IMR-90 (cell line): Measurements from ENCODE around the gene MSH5. TPM values are rescaled to one million over a fixed set of nuclear protein-coding genes. Genes with fewer than 3 reads are reported as not detected.

Source experiments
- ATAC-seq: fragments of 200-7000 bp; cut with Tn5 transposase; 2 replicates; pipeline ENCODE4 v1.9.1; 2020; ENCODE audit warnings: low read depth, mild to moderate bottlenecking, moderate library complexity
- BruUV-seq: library from RNA; stranded (reverse); fragments of 400-500 nt; replicated peaks from 2 replicates; lab custom pipeline; 2021; lab: Mats Ljungman, UMichigan
- CTCF ChIA-PET: fragments of 300-600 bp; formaldehyde crosslinking; extraction: SDS; loops from one replicate; lab custom pipeline; 2021; ENCODE audit warnings: antibody characterized with exemption; lab: Yijun Ruan, JAX
- POLR2A ChIA-PET: fragments of 300-600 bp; sonication (Branson Sonifier 250); formaldehyde crosslinking; loops from one replicate; lab custom pipeline; 2022; ENCODE audit warnings: antibody characterized with exemption; ENCODE audit not compliant: unreplicated experiment; lab: Charles Lee
- DNase-seq: peaks from one replicate; pipeline ENCODE4 v3.0.0; 2013
- H2AFZ ChIP-seq: replicated peaks from 2 replicates; pipeline ENCODE3; 2013; ENCODE audit warnings: low read length, mild to moderate bottlenecking; ENCODE audit not compliant: poor library complexity
- H2AK5ac ChIP-seq: 2 replicates; pipeline ENCODE4 v1.6.1; 2013; ENCODE audit warnings: low read depth, low read length, inconsistent platforms
- H2AK9ac ChIP-seq: replicated peaks from 2 replicates; pipeline ENCODE3; 2013; ENCODE audit warnings: mild to moderate bottlenecking, low read depth, low read length, moderate library complexity; ENCODE audit not compliant: poor library complexity
- H2BK120ac ChIP-seq: 2 replicates; pipeline ENCODE4 v1.6.1; 2013; ENCODE audit warnings: low read depth, low read length, inconsistent platforms
- H2BK15ac ChIP-seq: 3 replicates; pipeline ENCODE4 v1.6.1; 2013; ENCODE audit warnings: low read depth, low read length, inconsistent platforms
- H2BK20ac ChIP-seq: 2 replicates; pipeline ENCODE4 v1.6.1; 2013; ENCODE audit warnings: low read depth, mild to moderate bottlenecking, inconsistent platforms, low read length, moderate library complexity
- H2BK5ac ChIP-seq: 2 replicates; pipeline ENCODE4 v1.6.1; 2013; ENCODE audit warnings: mild to moderate bottlenecking, low read depth, low read length, inconsistent platforms; ENCODE audit not compliant: poor library complexity, severe bottlenecking
- H3K14ac ChIP-seq: replicated peaks from 2 replicates; pipeline ENCODE4 v1.6.1; 2013; ENCODE audit warnings: low read depth, low read length, inconsistent platforms
- H3K18ac ChIP-seq: 2 replicates; pipeline ENCODE4 v1.6.1; 2013; ENCODE audit warnings: low read depth, low read length, control low read depth
- H3K23ac ChIP-seq: 2 replicates; pipeline ENCODE4 v1.6.1; 2013; ENCODE audit warnings: low read depth, low read length, inconsistent platforms
- H3K27ac ChIP-seq: 2 replicates; pipeline ENCODE4 v1.5.1; 2013; ENCODE audit warnings: mild to moderate bottlenecking, control low read depth, low read length; ENCODE audit not compliant: insufficient read depth
- H3K27me3 ChIP-seq: 2 replicates; pipeline ENCODE4 v1.6.1; 2013; ENCODE audit warnings: low read length; ENCODE audit not compliant: control insufficient read depth, insufficient read depth
- H3K36me3 ChIP-seq: 2 replicates; pipeline ENCODE4 v1.6.1; 2013; ENCODE audit warnings: low read length, mixed read lengths; ENCODE audit not compliant: control insufficient read depth, insufficient read depth
- H3K4ac ChIP-seq: 2 replicates; pipeline ENCODE4 v1.6.1; 2013; ENCODE audit warnings: low read depth, low read length, inconsistent platforms
- H3K4me1 ChIP-seq: 2 replicates; pipeline ENCODE4 v1.6.1; 2013; ENCODE audit warnings: low read length, mixed read lengths; ENCODE audit not compliant: control insufficient read depth, insufficient read depth
- H3K4me2 ChIP-seq: 2 replicates; pipeline ENCODE4 v1.6.1; 2013; ENCODE audit warnings: low read depth, mild to moderate bottlenecking, control low read depth, low read length, moderate library complexity
- H3K4me3 ChIP-seq: 2 replicates; pipeline ENCODE4 v1.5.1; 2013; ENCODE audit warnings: low read depth, mild to moderate bottlenecking, control low read depth, low read length, moderate library complexity; ENCODE audit not compliant: insufficient read depth
- H3K56ac ChIP-seq: 2 replicates; pipeline ENCODE4 v1.6.1; 2013; ENCODE audit warnings: low read length, inconsistent platforms; ENCODE audit not compliant: insufficient read depth; ENCODE audit errors: extremely low read depth
- H3K79me1 ChIP-seq, 2 experiments: 2 replicates each; pipeline ENCODE4 v1.6.1; 2013; ENCODE audit warnings: low read length in 2 of 2, inconsistent platforms in 1 of 2, low read depth in 1 of 2
- H3K9ac ChIP-seq: 2 replicates; pipeline ENCODE4 v1.6.1; 2013; ENCODE audit warnings: low read depth, low read length, control low read depth
- H3K9me1 ChIP-seq: 2 replicates; pipeline ENCODE4 v1.6.1; 2013; ENCODE audit warnings: low read length, inconsistent platforms; ENCODE audit not compliant: insufficient read depth
- H3K9me3 ChIP-seq: 2 replicates; pipeline ENCODE4 v1.6.1; 2013; ENCODE audit warnings: low read length; ENCODE audit not compliant: control insufficient read depth, insufficient read depth
- H4K20me1 ChIP-seq: 2 replicates; pipeline ENCODE4 v1.6.1; 2013; ENCODE audit warnings: low read length, inconsistent platforms; ENCODE audit not compliant: insufficient read depth
- H4K5ac ChIP-seq: 2 replicates; pipeline ENCODE4 v1.6.1; 2013; ENCODE audit warnings: mild to moderate bottlenecking, low read depth, low read length, control low read depth
- H4K8ac ChIP-seq, 2 experiments: 2 replicates each; pipeline ENCODE4 v1.6.1; 2013; ENCODE audit warnings: low read depth in 2 of 2, low read length in 2 of 2, control low read depth in 1 of 2, inconsistent platforms in 1 of 2
- H4K91ac ChIP-seq: 2 replicates; pipeline ENCODE4 v1.6.1; 2013; ENCODE audit warnings: low read depth, low read length, inconsistent platforms; ENCODE audit not compliant: insufficient read depth
- BHLHE40 ChIP-seq: fragments of 150-350 bp; IDR thresholded peaks from 2 replicates; pipeline ENCODE4 v1.6.1; 2016; ENCODE audit warnings: mild to moderate bottlenecking, low read depth, low read length
- CHD1 ChIP-seq: IDR thresholded peaks from 2 replicates; pipeline ENCODE4 v1.6.1; 2012; ENCODE audit warnings: low read depth, low read length, improper control_type of control experiment
- MAFK ChIP-seq: IDR thresholded peaks from 2 replicates; pipeline ENCODE4 v1.6.1; 2012; ENCODE audit warnings: low read depth, low read length, improper control_type of control experiment
- MAZ ChIP-seq: IDR thresholded peaks from 2 replicates; pipeline ENCODE4 v1.6.1; 2012; ENCODE audit warnings: low read depth, mild to moderate bottlenecking, low read length, improper control_type of control experiment, moderate library complexity, borderline replicate concordance
- POLR2A ChIP-seq: IDR thresholded peaks from 2 replicates; pipeline ENCODE4 v1.6.1; 2012; ENCODE audit warnings: mild to moderate bottlenecking, low read depth, low read length
- RAD21 ChIP-seq: IDR thresholded peaks from 2 replicates; pipeline ENCODE4 v1.6.1; 2012; ENCODE audit warnings: low read length, improper control_type of control experiment
- SMC3 ChIP-seq: fragments of 150-350 bp; IDR thresholded peaks from 2 replicates; pipeline ENCODE4 v1.6.1; 2016; ENCODE audit warnings: low read depth, mild to moderate bottlenecking, antibody characterized with exemption, low read length, moderate library complexity
- WGBS, 2 experiments: methylation state at CpG; one replicate each; pipeline versions ENCODE4 v1.1.5 to v1.1.7; 2013; ENCODE audit warnings: missing lambda C conversion rate in 2 of 2; ENCODE audit not compliant: insufficient read length in 1 of 2; ENCODE audit errors: extremely low coverage in 2 of 2; 5-methylcytosine and 5-hydroxymethylcytosine counted together
- dilution Hi-C: fragments of 300-500 bp; cut with HindIII; formaldehyde crosslinking; loops from one replicate; pipeline ENCODE4 v1.14.3; 2018; ENCODE audit warnings: low sequenced_read_pairs; ENCODE audit not compliant: unreplicated experiment
- in situ Hi-C: fragments of 300-500 bp; cut with MboI; formaldehyde crosslinking; loops from 3 replicates; pipeline ENCODE4 v1.14.3; 2019; ENCODE audit warnings: low sequenced_read_pairs, inconsistent platforms, mixed read lengths
- intact Hi-C: fragments of 100-400 bp; cut with micrococcal nuclease; formaldehyde crosslinking; loops from 2 replicates; pipeline ENCODE4 v1.10.0; 2022
- polyA plus RNA-seq, 3 experiments: library from polyadenylated mRNA; depleted of rRNA; stranded (reverse); fragments of >200 nt; gene quantifications; 2 replicates each; pipeline ENCODE4 v1.2.3, GENCODE V29; 2012; ENCODE audit warnings: low replicate concordance in 1 of 3
- total RNA-seq: library from RNA; depleted of rRNA; stranded (reverse); fragments of >200 nt; gene quantifications from 2 replicates; pipeline ENCODE4 v1.2.3, GENCODE V29; 2012
- TF ChIP-seq, protein P1 (sequence below): conservative IDR thresholded peaks from 2 replicates; pipeline ENCODE4 v1.5.1; 2012; ENCODE audit warnings: mild to moderate bottlenecking, low read depth, low read length, improper control_type of control experiment
- TF ChIP-seq, protein P2 (sequence below): fragments of 150-350 bp; IDR thresholded peaks from 2 replicates; pipeline ENCODE4 v1.6.1; 2016; ENCODE audit warnings: low read depth, mild to moderate bottlenecking, low read length, moderate library complexity, borderline replicate concordance

The MSH5 gene
- total and polyA plus RNA-seq, 2 of the 4 experiments (the other 2 are of a cell fraction): 5.6 to 15.7 TPM

DNA sequence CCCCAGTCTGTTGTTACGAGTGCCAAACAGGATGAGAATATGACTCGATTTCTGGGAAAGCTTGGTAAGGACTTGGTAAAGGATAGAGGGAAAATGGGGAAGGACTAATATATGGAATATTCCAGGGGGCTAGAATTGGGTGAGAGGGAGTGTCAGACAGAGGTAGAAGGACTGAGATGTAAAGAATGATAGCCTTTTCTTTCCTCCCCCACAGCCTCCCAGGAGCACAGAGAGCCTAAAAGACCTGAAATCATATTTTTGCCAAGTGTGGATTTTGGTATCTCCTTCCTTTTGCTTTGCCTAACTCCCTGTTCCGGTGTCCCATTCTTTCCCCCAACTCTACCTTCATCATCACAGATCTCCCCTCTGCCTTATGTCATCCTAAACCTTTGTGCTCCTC, 3.1 kb downstream of the MSH5 start:
- H2AFZ ChIP-seq: no peak overlapping the region
- H3K27me3 ChIP-seq: no peaks in the 10 kb centered on the region
- no peak overlapping the region for H3K27ac ChIP-seq
- H3K4ac ChIP-seq: no peak overlapping the region
- H3K56ac ChIP-seq: no peak overlapping the region
- no peaks in the 10 kb centered on the region for H3K9me3 ChIP-seq
- BruUV-seq: no TSS peak
- no peak overlapping the region for H2AK9ac ChIP-seq
- ATAC-seq (no peak), DNase-seq (no peak)
- H2BK20ac ChIP-seq: no peak overlapping the region
- H3K9me1 ChIP-seq: peaks cover 7% of the 10 kb centered on the region
- dilution Hi-C loops: no loop called here
- no peak overlapping the region for H3K9ac ChIP-seq
- WGBS, 2 experiments: 100% methylated on average over 2 of the region's 3 CpGs; no CpG with 5 or more reads in 1 of the 2 experiments
- in situ Hi-C loops: no loop called here
- no peak overlapping the region for H3K23ac ChIP-seq
- no peak overlapping the region for H4K8ac ChIP-seq
- no peak overlapping the region for H2BK120ac ChIP-seq
- no peaks in the 10 kb centered on the region for H4K20me1 ChIP-seq
- intact Hi-C loops: no loop called here
- no peak overlapping the region for H3K4me2 ChIP-seq
- no peak overlapping the region for H4K91ac ChIP-seq
- H2AK5ac ChIP-seq: no peak overlapping the region
- ChIA-PET CTCF (no interaction called here), POLR2A (no interaction called here)
- no peak overlapping the region for H3K14ac ChIP-seq
- no peak overlapping the region for H3K18ac ChIP-seq
- H2BK5ac ChIP-seq: no peak overlapping the region
- no peak overlapping the region for H4K5ac ChIP-seq
- peaks cover 5% of the 10 kb centered on the region for H3K4me1 ChIP-seq
- no peak overlapping the region for H2BK15ac ChIP-seq
- no peak overlapping the region for H3K4me3 ChIP-seq
- H3K79me1 ChIP-seq: peaks cover 6 to 31% of the 10 kb centered on the region in 2 experiments; a peak in 3 of 4 replicates
- TF ChIP-seq, protein P1, sequence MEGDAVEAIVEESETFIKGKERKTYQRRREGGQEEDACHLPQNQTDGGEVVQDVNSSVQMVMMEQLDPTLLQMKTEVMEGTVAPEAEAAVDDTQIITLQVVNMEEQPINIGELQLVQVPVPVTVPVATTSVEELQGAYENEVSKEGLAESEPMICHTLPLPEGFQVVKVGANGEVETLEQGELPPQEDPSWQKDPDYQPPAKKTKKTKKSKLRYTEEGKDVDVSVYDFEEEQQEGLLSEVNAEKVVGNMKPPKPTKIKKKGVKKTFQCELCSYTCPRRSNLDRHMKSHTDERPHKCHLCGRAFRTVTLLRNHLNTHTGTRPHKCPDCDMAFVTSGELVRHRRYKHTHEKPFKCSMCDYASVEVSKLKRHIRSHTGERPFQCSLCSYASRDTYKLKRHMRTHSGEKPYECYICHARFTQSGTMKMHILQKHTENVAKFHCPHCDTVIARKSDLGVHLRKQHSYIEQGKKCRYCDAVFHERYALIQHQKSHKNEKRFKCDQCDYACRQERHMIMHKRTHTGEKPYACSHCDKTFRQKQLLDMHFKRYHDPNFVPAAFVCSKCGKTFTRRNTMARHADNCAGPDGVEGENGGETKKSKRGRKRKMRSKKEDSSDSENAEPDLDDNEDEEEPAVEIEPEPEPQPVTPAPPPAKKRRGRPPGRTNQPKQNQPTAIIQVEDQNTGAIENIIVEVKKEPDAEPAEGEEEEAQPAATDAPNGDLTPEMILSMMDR: no peak
- TF ChIP-seq SMC3 (no peak), POLR2A (no peak), MAFK (no peak), MAZ (no peak), CHD1 (no peak), BHLHE40 (no peak), RAD21 (no peak)
- TF ChIP-seq, protein P2, sequence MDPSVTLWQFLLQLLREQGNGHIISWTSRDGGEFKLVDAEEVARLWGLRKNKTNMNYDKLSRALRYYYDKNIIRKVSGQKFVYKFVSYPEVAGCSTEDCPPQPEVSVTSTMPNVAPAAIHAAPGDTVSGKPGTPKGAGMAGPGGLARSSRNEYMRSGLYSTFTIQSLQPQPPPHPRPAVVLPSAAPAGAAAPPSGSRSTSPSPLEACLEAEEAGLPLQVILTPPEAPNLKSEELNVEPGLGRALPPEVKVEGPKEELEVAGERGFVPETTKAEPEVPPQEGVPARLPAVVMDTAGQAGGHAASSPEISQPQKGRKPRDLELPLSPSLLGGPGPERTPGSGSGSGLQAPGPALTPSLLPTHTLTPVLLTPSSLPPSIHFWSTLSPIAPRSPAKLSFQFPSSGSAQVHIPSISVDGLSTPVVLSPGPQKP: no peak
- H3K36me3 ChIP-seq: peaks cover 3% of the 10 kb centered on the region
